ENCODE data around the gene DIS3L2. TPM values are rescaled to one million over a fixed set of nuclear protein-coding genes. Genes with fewer than 3 reads are reported as not detected.

Gene DIS3L2
- total and polyA plus RNA-seq, 2 of the 4 experiments (the other 2 are of a cell fraction), result 14.7 to 19.2 TPM

DNA sequence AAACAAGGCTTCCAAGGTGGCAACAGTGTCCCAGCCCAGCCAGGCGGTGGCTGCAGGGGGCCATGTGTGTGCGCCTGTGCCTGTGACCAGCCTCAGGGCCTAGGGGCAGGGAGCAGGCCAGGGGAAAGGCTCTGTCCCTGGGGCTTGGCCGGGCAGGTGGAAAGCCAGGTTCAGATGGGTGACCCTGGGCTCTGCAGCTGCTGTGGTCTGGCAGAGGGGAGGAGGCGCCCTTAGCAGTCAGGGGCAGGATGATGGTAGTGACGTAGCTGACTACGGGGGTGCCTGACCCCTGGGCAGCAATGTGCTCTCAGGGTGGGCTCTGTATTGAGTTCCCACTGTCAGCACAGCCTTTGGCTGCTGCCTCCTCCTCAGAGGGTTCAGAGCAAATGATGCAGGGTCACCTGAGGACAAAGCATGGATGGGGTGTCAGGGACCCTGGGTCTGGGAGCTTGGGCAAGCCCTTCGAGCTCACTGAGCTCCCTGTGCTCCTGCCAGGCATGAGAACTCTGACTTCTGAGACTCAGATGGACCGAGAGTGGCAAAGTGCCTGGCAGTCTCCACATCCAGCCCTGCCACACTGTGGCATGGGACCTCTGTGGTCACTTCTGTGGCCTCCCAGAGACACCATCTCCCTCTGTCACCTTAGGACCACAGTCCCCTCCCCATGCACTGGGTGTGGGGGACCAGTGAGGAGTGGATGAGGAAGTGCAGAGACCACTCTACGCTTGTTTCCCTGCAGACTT is 360.5 kb downstream of the DIS3L2 start:
- in situ Hi-C loops (cut with MboI; ENCODE audit: low sequenced_read_pairs), result no loop called here
- Histone ChIP-seq H3K56ac (ENCODE audit: extremely low read depth, insufficient read depth, low read length) (no peak overlapping the region), H2BK5ac (ENCODE audit: low read depth, low read length, poor library complexity, severe bottlenecking) (no peak overlapping the region), H4K8ac (ENCODE audit: low read depth in 2 of 2, low read length in 2 of 2) (no peak overlapping the region), H2AK9ac (replicated peaks; ENCODE audit: low read depth, low read length, poor library complexity) (peak overlapping the region; percentile 76), H3K18ac (ENCODE audit: low read depth, low read length) (no peak overlapping the region), H3K27me3 (ENCODE audit: control insufficient read depth, insufficient read depth, low read length) (no peaks in the 10 kb centered on the region), H3K9me1 (ENCODE audit: insufficient read depth, low read length) (peaks cover 4% of the 10 kb centered on the region; the same call in 1 of the 2 replicates), H3K27ac (ENCODE audit: insufficient read depth, low read length) (no peak overlapping the region), H3K9me3 (ENCODE audit: control insufficient read depth, insufficient read depth, low read length) (no peaks in the 10 kb centered on the region), H4K91ac (ENCODE audit: insufficient read depth, low read depth, low read length) (no peak overlapping the region), H3K79me1 (ENCODE audit: low read depth in 1 of 2, low read length in 2 of 2) (no peaks in the 10 kb centered on the region), H2AK5ac (ENCODE audit: low read depth, low read length) (no peak overlapping the region), H4K20me1 (ENCODE audit: insufficient read depth, low read length) (peaks cover 5% of the 10 kb centered on the region), H2BK15ac (ENCODE audit: low read depth, low read length) (no peak overlapping the region), H3K36me3 (ENCODE audit: control insufficient read depth, insufficient read depth, low read length) (no peaks in the 10 kb centered on the region), H3K4me3 (ENCODE audit: insufficient read depth, low read depth, low read length) (no peak overlapping the region), H3K4ac (ENCODE audit: low read depth, low read length) (no peak overlapping the region), H2BK120ac (ENCODE audit: low read depth, low read length) (no peak overlapping the region), H2AFZ (replicated peaks; ENCODE audit: low read length, poor library complexity) (peak overlapping the region; percentile 43), H3K9ac (ENCODE audit: low read depth, low read length) (no peak overlapping the region), H3K14ac (replicated peaks; ENCODE audit: low read depth, low read length) (no peak overlapping the region), H3K23ac (ENCODE audit: low read depth, low read length) (no peak overlapping the region), H4K5ac (ENCODE audit: low read depth, low read length) (no peak overlapping the region), H3K4me2 (ENCODE audit: low read depth, low read length) (no peak overlapping the region), H2BK20ac (ENCODE audit: low read depth, low read length) (no peak overlapping the region), H3K4me1 (ENCODE audit: control insufficient read depth, insufficient read depth, low read length) (no peaks in the 10 kb centered on the region)
- BruUV-seq (replicated peaks), result no TSS peak
- intact Hi-C loops (cut with micrococcal nuclease), result no loop called here
- ATAC-seq (ENCODE audit: low read depth) (no peak), DNase-seq (no peak)
- TF ChIP-seq RFX5 (IDR thresholded peaks at IDR 0.05; ENCODE audit: low read depth, low read length) (no peak), SMC3 (IDR thresholded peaks at IDR 0.05; ENCODE audit: low read depth, low read length) (no peak), NFE2L2 (IDR thresholded peaks at IDR 0.05; ENCODE audit: low read depth, low read length) (no peak), MXI1 (IDR thresholded peaks at IDR 0.05; ENCODE audit: borderline replicate concordance, low read depth, low read length) (no peak), RAD21 (IDR thresholded peaks at IDR 0.05; ENCODE audit: low read length) (no peak), CEBPB (IDR thresholded peaks at IDR 0.05; ENCODE audit: low read depth, low read length) (no peak), POLR2A (IDR thresholded peaks at IDR 0.05; ENCODE audit: low read depth, low read length) (no peak)
- 95% methylated on average over 4 of the region's 9 CpGs; no CpG with 5 or more reads in 1 of the 2 experiments for WGBS, 2 experiments (ENCODE audit: extremely low coverage in 2 of 2, insufficient read length in 1 of 2)
- dilution Hi-C loops (cut with HindIII; ENCODE audit: low sequenced_read_pairs, unreplicated experiment), result no loop called here
- POLR2A ChIA-PET (ENCODE audit: unreplicated experiment), result no interaction called here
- CTCF ChIA-PET, result interaction anchor here (0.6 kb wide), 1 partner anchor 446 kb away, joined by 3 read pairs; no protein-coding TSS in a partner anchor
